ENCODE results near the gene HGFAC.

The HGFAC gene

DNA sequence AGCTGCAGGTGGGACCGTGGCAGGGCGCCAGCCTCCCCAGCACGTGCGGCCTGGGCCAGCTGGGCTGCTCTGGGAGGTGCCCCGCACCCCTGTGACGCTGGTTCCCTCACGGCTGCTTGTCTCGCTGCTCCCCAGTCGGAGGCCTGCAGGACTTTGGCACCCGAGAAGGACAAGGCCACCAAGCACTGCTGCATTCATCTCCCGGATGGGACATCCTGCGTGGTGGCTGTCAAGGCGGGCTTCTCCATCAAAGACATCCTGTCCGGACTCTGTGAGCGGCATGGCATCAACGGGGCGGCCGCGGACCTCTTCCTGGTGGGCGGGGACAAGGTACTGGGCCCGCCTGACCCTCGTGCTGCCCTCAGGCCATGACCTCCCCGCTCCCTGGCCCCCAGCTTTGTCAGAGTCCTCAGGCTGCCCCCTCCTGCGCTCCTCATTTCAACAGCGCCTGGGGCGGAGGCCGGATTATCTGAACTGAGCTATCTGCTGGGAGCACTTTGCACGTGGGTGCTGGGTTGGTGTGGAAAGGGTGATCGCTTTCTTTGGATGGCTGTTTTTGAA is 19.4 kb upstream of the HGFAC start:
- ATAC-seq (replicated peaks; ENCODE audit: extremely low read depth, poor library complexity, severe bottlenecking): no peak
- Mint-ChIP-seq H3K4me3 (no peak overlapping the region), H3K4me1 (no peaks in the 10 kb centered on the region), H3K27me3 (no peaks in the 10 kb centered on the region), H3K9me3 (no peaks in the 10 kb centered on the region), H3K36me3 (ENCODE audit: insufficient read depth) (peaks cover 6% of the 10 kb centered on the region), H3K27ac (ENCODE audit: low read depth) (no peak overlapping the region)
- no peak for DNase-seq (ENCODE audit: low spot score in 2 of 2)

DNA sequence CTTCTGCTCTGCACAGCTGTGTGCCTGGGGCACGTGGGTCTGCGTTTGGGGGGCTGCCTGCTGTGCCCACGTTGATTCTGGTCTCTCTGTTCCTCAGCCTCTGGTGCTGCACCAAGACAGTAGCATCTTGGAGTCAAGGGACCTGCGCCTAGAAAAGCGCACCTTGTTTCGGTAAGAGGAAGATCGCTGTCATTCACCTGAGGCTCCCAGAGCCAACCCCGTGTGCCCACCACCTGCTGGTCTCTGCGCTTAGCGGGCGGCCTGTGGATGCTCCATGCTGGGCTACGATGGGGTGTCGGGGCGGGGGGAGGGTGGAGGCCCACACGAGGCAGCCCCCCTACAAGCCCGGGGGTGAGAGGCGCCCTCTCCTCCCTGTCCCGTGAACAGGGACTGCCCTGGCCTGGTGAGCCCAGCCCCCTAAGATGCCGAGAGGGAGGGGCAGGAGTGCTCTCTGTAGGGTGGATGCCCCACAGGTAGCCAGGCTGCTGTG is 18.9 kb upstream of the HGFAC start:
- Mint-ChIP-seq H3K4me1 (no peaks in the 10 kb centered on the region), H3K27ac (ENCODE audit: low read depth) (no peak overlapping the region), H3K27me3 (no peaks in the 10 kb centered on the region), H3K36me3 (ENCODE audit: insufficient read depth) (peaks cover 4% of the 10 kb centered on the region), H3K4me3 (no peak overlapping the region), H3K9me3 (no peaks in the 10 kb centered on the region)
- no peak for ATAC-seq (replicated peaks; ENCODE audit: extremely low read depth, poor library complexity, severe bottlenecking)
- DNase-seq (ENCODE audit: low spot score in 2 of 2): no peak

DNA sequence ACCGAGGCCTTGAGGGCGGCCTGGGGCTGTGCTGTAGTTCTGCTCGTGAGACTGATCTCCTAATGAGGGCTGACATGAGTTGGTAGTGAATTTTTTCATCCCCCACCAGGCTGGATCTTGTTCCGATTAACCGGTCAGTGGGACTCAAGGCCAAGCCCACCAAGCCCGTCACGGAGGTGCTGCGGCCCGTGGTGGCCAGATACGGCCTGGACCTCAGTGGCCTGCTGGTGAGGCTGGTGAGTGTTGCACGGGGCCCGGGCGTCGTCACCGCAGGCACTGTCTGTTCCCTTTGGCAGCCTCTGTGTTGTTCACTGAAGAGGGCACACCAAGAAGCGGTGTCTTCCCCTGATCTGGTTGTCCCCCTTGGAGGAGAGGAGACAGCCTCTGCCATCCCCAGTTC is 18.4 kb upstream of the HGFAC start:
- H3K27me3 Mint-ChIP-seq: no peaks in the 10 kb centered on the region
- H3K4me1 Mint-ChIP-seq: no peaks in the 10 kb centered on the region
- DNase-seq (ENCODE audit: low spot score in 2 of 2) (no peak), ATAC-seq (replicated peaks; ENCODE audit: extremely low read depth, poor library complexity, severe bottlenecking) (no peak)
- H3K4me3 Mint-ChIP-seq: no peak overlapping the region
- H3K36me3 Mint-ChIP-seq (ENCODE audit: insufficient read depth): peaks cover 4% of the 10 kb centered on the region
- no peaks in the 10 kb centered on the region for H3K9me3 Mint-ChIP-seq
- H3K27ac Mint-ChIP-seq (ENCODE audit: low read depth): no peak overlapping the region

DNA sequence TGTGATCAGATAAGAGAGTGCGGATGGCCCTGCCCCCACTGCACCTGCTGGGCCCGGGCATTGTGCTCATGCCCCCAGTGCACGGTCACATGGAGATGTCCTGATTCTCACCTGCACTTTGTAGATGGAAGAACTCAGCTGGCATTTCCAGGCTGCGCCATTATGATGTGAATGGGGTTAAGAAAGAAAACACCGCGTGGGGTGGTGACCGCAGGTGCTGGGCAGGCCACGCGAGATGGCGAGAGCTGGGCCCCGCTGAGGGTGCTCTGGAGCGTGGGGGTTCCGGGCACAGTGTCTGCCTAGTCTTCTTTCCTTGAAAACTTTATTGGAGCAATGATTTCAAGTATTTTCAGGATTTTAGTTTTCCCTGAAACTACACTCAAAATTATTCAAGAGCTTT is 17.8 kb upstream of the HGFAC start:
- ATAC-seq (replicated peaks; ENCODE audit: extremely low read depth, poor library complexity, severe bottlenecking) (no peak), DNase-seq (ENCODE audit: low spot score in 2 of 2) (no peak)
- H3K36me3 Mint-ChIP-seq (ENCODE audit: insufficient read depth): peaks cover 4% of the 10 kb centered on the region
- no peaks in the 10 kb centered on the region for H3K9me3 Mint-ChIP-seq
- no peaks in the 10 kb centered on the region for H3K27me3 Mint-ChIP-seq
- no peak overlapping the region for H3K4me3 Mint-ChIP-seq
- no peaks in the 10 kb centered on the region for H3K4me1 Mint-ChIP-seq
- no peak overlapping the region for H3K27ac Mint-ChIP-seq (ENCODE audit: low read depth)

GRCh38 chr4:3424522-3425095 is 17.2 kb upstream of the HGFAC start:
- no peak overlapping the region for H3K4me3 Mint-ChIP-seq
- no peaks in the 10 kb centered on the region for H3K4me1 Mint-ChIP-seq
- H3K27ac Mint-ChIP-seq (ENCODE audit: low read depth): no peak overlapping the region
- ATAC-seq (replicated peaks; ENCODE audit: extremely low read depth, poor library complexity, severe bottlenecking): no peak
- no peaks in the 10 kb centered on the region for H3K27me3 Mint-ChIP-seq
- no peak for DNase-seq (ENCODE audit: low spot score in 2 of 2)
- H3K36me3 Mint-ChIP-seq (ENCODE audit: insufficient read depth): peaks cover 2% of the 10 kb centered on the region
- H3K9me3 Mint-ChIP-seq: no peaks in the 10 kb centered on the region

DNA sequence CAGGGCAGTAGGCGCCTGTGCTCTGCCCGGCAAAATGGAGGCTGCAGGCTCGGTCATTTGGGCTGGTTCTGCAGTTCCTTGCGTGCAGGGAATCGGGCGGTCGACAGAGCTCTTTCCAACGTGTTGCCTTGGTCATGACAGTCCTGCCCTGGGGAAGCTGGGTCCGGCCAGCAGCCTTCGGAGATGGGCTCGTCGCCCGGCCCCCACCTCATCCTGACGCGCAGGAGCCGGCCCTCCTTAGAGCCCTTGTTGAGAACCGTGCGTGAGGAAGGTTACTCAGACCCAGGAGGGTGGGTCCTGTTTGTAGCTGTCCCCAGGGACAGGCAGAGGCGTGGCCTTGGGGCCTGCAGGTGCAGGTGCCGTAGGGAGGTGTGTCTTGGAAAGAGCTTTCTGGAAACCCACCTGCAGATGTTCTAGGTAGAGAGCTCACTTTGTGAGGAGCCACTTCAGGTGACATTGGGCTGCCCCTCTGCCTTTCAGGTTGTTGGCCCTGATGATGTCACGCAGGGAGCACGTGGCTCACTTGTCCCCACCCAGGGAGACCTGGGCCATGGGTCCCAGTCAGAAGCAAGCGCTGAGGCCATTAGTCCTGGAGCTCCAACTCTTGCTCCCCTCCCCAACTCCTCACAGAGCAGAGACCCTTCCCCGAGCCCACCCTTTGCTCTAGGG is 15.2 kb upstream of the HGFAC start:
- Mint-ChIP-seq H3K4me3 (no peak overlapping the region), H3K27me3 (no peaks in the 10 kb centered on the region), H3K36me3 (ENCODE audit: insufficient read depth) (peaks cover 4% of the 10 kb centered on the region), H3K4me1 (no peaks in the 10 kb centered on the region), H3K9me3 (no peaks in the 10 kb centered on the region), H3K27ac (ENCODE audit: low read depth) (no peak overlapping the region)
- ATAC-seq (replicated peaks; ENCODE audit: extremely low read depth, poor library complexity, severe bottlenecking): no peak
- no peak for DNase-seq (ENCODE audit: low spot score in 2 of 2)

- no peak overlapping the region for H3K4me3 Mint-ChIP-seq
- no peak overlapping the region for H3K27ac Mint-ChIP-seq (ENCODE audit: low read depth)
- no peaks in the 10 kb centered on the region for H3K4me1 Mint-ChIP-seq
- ATAC-seq (replicated peaks; ENCODE audit: extremely low read depth, poor library complexity, severe bottlenecking) (no peak), DNase-seq (ENCODE audit: low spot score in 2 of 2) (no peak)
- H3K36me3 Mint-ChIP-seq (ENCODE audit: insufficient read depth): peaks cover 4% of the 10 kb centered on the region
- H3K27me3 Mint-ChIP-seq: no peaks in the 10 kb centered on the region
- no peaks in the 10 kb centered on the region for H3K9me3 Mint-ChIP-seq
Measured at GRCh38 chr4:3427134-3427476, 14.7 kb upstream of the HGFAC start.

GRCh38 chr4:3427706-3428446 is 13.9 kb upstream of the HGFAC start:
- ATAC-seq (replicated peaks; ENCODE audit: extremely low read depth, poor library complexity, severe bottlenecking) (no peak), DNase-seq (ENCODE audit: low spot score in 2 of 2) (no peak)
- Mint-ChIP-seq H3K4me1 (no peaks in the 10 kb centered on the region), H3K4me3 (no peak overlapping the region), H3K9me3 (no peaks in the 10 kb centered on the region), H3K27ac (ENCODE audit: low read depth) (no peak overlapping the region), H3K36me3 (ENCODE audit: insufficient read depth) (peaks cover 4% of the 10 kb centered on the region), H3K27me3 (no peaks in the 10 kb centered on the region)

GRCh38 chr4:3429651-3430050 is 12.1 kb upstream of the HGFAC start:
- no peak for DNase-seq (ENCODE audit: low spot score in 2 of 2)
- Mint-ChIP-seq H3K9me3 (no peaks in the 10 kb centered on the region), H3K4me3 (no peak overlapping the region), H3K27ac (ENCODE audit: low read depth) (no peak overlapping the region), H3K36me3 (ENCODE audit: insufficient read depth) (peaks cover 4% of the 10 kb centered on the region), H3K27me3 (no peaks in the 10 kb centered on the region), H3K4me1 (no peaks in the 10 kb centered on the region)
- ATAC-seq (replicated peaks; ENCODE audit: extremely low read depth, poor library complexity, severe bottlenecking): no peak

GRCh38 chr4:3430524-3430923 is 11.2 kb upstream of the HGFAC start:
- no peak overlapping the region for H3K4me3 Mint-ChIP-seq
- ATAC-seq (replicated peaks; ENCODE audit: extremely low read depth, poor library complexity, severe bottlenecking): no peak
- H3K9me3 Mint-ChIP-seq: no peaks in the 10 kb centered on the region
- DNase-seq (ENCODE audit: low spot score in 2 of 2): no peak
- peaks cover 4% of the 10 kb centered on the region for H3K36me3 Mint-ChIP-seq (ENCODE audit: insufficient read depth)
- H3K4me1 Mint-ChIP-seq: no peaks in the 10 kb centered on the region
- no peak overlapping the region for H3K27ac Mint-ChIP-seq (ENCODE audit: low read depth)
- H3K27me3 Mint-ChIP-seq: no peaks in the 10 kb centered on the region

GRCh38 chr4:3431446-3431993 is 10.2 kb upstream of the HGFAC start:
- no peaks in the 10 kb centered on the region for H3K9me3 Mint-ChIP-seq

GRCh38 chr4:3432381-3432790 is 9.4 kb upstream of the HGFAC start:
- DNase-seq (ENCODE audit: low spot score in 2 of 2) (no peak), ATAC-seq (replicated peaks; ENCODE audit: extremely low read depth, poor library complexity, severe bottlenecking) (no peak)
- Mint-ChIP-seq H3K4me1 (no peaks in the 10 kb centered on the region), H3K36me3 (ENCODE audit: insufficient read depth) (peaks cover 4% of the 10 kb centered on the region), H3K27me3 (no peaks in the 10 kb centered on the region), H3K9me3 (no peaks in the 10 kb centered on the region), H3K27ac (ENCODE audit: low read depth) (no peak overlapping the region), H3K4me3 (no peak overlapping the region)

More at GRCh38 chr4:3431446-3431993, 10.2 kb upstream of the HGFAC start:
- ATAC-seq (replicated peaks; ENCODE audit: extremely low read depth, poor library complexity, severe bottlenecking) (no peak), DNase-seq (ENCODE audit: low spot score in 2 of 2) (no peak)
- Mint-ChIP-seq H3K36me3 (ENCODE audit: insufficient read depth) (peaks cover 4% of the 10 kb centered on the region), H3K27ac (ENCODE audit: low read depth) (no peak overlapping the region), H3K4me3 (no peak overlapping the region), H3K4me1 (no peaks in the 10 kb centered on the region), H3K27me3 (no peaks in the 10 kb centered on the region)

Measured in central memory CD8-positive, alpha-beta T cell (primary cell).